HUDEP-2 (cell line): ENCODE data around the gene THADA.

Source experiments
- DNase-seq, 76 experiments: peaks; one replicate each; lab custom pipeline; 2025; ENCODE audit not compliant: unreplicated experiment in 76 of 76; lab: John Stamatoyannopoulos, UW

The THADA gene

GRCh38 chr2:43262239-43262638 lies 333.6 kb downstream of the THADA start:
- DNase-seq, result no peak

- no peak for DNase-seq
Measured at GRCh38 chr2:43259512-43259911, 336.3 kb downstream of the THADA start.

- DNase-seq, result no peak
Measured at GRCh38 chr2:43258547-43259156, 337.2 kb downstream of the THADA start.

GRCh38 chr2:43255296-43255910 lies 340.4 kb downstream of the THADA start:
- no peak for DNase-seq

DNA sequence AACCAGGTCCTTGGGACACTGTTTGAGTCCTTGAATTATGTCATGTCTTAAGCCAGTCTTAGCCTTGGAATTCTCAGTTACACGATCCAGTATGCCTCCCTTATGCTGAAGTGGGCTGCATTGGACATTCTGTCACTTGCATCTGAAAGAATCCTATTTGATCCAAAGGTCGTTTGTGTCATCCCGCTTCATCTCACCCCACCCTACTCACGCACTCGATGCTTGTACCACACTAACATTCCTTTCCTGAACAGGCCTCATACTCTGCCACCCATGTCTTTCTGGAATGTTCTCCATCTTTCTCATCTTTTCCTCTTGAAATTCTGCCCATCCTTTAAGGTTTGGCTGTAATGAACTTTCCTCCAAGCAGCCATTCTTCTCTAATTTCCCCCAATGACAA lies 341.5 kb downstream of the THADA start:
- DNase-seq, result no peak

DNA sequence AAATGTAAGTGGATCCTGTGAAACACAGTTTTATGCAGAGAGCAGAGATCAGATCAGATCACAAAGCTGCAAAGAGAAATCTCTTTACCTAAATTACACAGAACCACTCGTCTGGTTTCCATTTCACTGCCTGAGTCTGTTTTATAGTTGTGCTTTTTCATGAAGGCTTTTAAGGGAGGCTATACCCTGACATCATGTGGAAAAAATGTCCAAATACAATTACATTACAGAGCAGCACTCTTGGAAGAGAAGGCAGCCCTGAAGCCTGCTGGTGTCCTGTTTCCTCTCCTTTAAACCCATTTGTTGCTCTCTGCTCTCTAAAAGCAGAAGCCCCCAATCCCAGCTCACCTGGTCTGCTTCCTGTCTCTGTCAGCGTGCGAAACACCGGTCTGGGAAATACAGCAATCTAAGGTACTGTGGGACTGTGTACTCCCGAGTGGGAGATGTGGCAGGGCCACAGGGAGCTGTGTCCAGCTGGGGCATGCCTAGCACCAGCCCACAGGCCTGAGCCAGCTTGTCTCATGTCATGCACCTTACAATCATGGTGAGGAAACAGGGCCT lies 344.6 kb downstream of the THADA start:
- DNase-seq, result no peak

DNA sequence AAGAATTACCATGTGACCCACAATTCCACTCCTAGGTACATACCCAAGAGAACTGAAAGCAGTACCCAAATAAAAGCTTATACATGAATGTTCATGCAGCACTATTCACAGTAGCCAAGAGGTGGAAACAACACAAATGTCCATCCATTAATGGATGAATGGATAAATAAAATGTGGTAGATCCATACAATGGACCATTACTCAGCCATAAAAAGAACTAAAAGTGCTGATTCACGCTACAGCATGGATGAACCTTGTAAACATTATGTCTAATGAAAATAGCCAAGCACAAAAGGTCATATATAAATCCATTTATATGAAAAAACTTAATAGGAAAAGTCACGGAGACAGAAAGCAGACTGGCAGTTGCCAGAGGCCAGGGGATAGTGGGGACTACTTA lies 345.8 kb downstream of the THADA start:
- no peak for DNase-seq

DNA sequence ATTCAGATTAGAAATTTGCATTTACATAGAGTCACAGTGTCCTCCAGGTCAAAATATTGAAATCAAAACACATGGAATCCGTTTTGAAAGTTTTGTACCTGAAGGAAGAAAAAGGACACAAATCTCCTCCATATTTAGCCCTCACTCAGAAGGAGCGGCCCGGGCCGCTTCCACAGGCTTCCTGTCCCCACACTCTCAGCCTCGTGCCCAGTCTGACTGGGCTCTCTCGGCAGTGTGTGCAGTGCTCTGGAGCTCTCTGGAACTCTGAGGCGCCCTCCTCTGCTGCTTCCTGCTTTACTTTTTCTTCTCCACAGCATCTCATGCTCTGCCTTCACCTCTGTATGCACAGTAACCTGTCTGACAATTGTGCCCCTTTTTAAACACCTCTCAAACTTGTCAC lies 347.2 kb downstream of the THADA start:
- DNase-seq, result no peak

DNA sequence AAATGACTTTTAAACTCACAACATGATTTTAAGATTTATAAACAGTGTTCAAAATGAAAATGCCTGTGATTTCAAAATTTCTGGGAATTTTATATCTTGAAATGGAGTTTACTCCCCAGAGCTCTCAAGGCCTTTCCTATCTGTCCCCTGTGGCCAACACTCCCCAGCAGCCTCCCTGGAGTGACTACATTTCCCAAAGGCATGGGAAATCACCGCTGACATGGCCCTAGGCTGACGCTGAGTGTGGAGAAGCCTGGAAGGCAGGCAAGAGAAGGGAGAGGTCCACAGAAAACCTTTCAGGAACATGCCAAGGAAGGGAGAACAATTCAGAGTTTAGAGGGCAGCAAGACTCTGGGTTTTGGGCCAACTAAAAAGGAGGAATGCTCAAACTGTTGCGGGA lies 349.2 kb downstream of the THADA start:
- DNase-seq, result no peak

- DNase-seq, result no peak
Measured at GRCh38 chr2:43241558-43241957, 354.3 kb downstream of the THADA start.

GRCh38 chr2:43240766-43241150 lies 355.1 kb downstream of the THADA start:
- no peak for DNase-seq

DNA sequence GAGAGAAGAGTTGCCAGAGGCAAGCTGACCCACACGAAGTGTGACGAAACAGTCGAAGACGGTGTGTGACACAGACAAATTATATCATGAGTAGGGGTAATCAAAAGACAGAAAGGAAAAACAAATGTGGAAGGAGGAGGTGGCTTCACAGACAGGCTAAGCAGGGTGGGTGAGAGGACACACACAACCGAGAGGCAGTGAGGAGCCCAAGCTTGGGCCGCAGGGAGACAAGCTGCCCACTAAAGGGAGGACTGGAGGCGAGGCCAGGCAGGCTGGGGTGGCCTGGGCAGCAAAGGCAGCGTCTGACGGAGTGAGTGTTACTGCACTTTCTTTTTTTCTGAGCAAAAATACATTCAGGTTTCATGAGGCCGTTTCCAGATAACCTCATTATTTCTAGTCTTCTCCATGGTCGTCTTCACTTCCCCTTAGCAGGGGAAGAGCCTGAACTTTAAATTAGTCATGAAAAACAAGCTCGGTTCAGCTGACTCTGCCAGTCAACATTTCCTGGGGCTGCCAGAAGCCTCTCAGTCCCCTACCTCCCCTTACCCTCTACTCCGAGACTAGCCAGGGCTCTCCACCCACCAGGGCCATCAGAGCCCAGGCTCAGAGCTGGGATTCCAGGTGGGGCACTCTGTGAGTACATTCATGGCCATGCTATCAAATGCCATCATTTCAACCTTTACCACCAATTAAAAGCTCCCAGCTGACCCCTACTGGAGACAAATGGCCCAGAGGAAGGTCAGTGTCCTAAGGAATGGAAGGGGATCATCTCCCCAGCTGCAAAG lies 355.7 kb downstream of the THADA start:
- peak in 8 of 76 experiments; percentile 1 to 15 (median 2) for DNase-seq

DNA sequence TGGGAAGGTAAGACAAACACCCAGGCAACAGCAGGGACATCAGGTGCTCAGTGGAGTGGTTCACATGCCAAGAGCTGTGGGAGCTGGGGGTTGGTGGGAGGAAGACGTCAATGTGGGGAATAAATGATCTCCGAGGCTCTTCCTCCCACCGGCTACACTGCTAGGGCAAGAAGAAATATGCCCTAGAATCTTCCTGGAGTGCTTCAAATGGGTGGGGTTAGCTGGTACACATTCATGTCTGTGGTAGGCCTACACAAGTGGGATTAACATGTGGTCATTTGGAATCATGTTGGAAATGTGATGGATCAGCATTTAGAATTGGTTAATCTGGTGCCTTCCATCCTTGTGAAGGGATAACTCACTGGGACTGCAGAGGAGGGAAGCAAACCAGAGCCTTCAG lies 357.0 kb downstream of the THADA start:
- no peak for DNase-seq

DNA sequence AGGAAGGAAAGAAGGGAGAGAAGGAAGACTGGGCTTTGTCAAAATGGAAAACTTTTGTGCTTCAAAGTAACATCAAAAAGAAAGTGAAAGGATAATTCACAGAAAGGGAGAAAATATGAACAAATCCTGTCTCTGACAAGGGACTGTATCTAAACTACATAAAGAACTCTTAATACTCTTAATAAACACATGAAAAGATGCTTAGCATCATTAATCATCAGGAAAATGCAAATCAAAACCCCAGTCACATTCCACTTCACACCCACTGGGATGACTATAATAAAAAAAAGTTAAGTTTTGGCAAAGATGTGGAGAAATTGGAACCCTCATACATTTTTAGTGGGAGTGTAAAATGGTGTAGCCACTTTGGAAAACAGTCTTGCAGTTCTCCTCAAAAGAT lies 357.7 kb downstream of the THADA start:
- DNase-seq, result no peak

DNA sequence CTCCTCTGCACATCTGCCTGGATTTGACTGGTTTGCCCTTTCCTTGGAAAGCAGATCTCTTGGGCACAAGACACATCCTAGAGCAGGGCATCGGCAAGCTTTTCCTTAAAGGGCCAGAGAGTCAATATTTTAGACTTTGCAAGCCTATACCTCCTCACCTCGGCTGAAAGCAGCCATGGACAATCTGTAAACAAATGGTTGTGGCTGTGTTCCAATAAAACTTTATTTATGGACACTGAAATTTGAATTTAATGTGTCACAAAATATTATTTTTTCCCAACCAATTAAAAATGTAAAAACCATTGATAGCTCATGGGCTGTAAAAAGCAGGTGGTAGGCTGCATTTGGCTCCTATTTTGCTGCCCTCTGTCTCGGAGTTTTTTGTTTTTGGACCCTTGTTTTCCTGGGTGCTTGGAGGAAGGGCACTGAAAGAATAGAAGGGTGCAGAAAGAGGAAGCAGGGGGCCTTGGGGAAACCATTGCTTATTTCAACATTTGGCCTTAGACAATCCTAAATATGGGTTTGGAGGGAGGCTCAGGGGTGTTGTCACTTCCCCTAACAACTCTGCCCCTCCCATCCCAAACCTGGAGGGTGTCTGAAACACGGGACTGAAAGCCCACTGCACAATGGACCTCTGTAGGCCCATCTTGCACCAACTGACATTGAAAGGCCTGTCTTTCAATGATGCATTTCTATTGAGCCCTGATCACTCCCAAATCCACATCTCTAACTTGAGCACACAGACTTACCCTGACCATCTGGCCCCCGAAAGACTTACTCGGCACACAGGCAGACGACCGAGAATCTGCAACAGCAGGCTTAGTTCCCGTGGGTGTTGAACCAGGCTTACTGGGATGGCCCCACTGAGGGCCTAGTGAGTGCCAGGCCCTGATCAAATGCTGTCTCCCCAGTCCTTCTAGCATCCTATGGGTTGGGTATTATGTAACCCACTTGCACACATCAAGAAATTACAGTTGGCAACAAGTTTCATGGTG lies 362.3 kb downstream of the THADA start:
- DNase-seq, result no peak

- no peak for DNase-seq
Measured at GRCh38 chr2:43230951-43231827, 364.6 kb downstream of the THADA start.

- DNase-seq, result no peak
Measured at GRCh38 chr2:43230351-43230885, 365.4 kb downstream of the THADA start.

DNA sequence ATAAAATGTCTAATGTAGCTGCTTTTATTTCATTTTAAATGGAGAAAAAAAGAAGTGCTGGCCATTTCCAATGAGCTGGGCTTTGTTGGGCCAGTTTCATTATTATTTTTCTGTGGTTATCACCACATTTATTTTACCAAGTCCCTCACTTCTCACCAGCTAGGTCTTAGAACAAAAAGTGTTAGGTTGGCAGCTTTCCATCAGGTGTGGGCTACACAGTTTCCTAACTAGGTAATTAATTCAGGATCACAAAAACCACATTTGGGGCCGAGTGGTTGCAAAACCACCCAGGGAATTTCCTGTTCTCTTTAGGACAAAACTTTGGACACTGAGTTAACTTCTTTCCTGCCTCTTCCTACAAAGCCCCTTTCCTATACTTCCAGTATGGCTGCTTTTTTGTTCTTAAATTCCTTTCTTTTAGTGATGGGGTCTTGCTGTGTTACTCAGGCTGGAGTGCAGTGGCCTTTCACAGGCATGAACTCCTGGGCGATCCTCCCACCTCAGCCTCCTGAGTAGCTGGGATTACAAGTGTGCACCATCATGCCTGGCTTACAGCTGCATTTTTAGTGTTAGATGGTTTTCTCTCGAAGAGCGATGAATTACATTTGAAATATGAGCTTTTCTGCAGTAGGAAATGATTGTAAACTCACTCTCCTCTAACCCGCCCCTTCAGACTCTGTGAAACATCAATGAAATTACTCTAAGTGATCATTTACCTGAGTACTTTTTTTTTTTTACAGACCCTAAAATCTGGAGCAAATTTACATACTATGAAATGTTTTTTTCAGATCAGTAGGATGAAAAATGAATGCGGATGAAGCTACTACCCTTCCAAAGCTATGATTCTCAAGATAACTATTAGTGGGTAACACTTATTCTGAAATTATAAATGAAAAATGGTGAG lies 366.8 kb downstream of the THADA start:
- peak in 3 of 76 experiments; percentile 9 to 43 (median 22) for DNase-seq
